ENCODE results near the gene CCDC27. TPM values are rescaled to one million over a fixed set of nuclear protein-coding genes. Genes with fewer than 3 reads are reported as not detected.

The CCDC27 gene
- total and polyA plus RNA-seq, 2 of the 13 experiments (the other 11 are each of a cell fraction or from before 2014, with no cell fraction given), result not detected

GRCh38 chr1:3706651-3707297, 45.5 kb upstream of the CCDC27 start:
- H2AFZ ChIP-seq (ENCODE audit: low read length), result no peak overlapping the region
- intact Hi-C loops (cut with micrococcal nuclease; ENCODE audit: unreplicated experiment) (no loop called here), in situ Hi-C loops (cut with HindIII; ENCODE audit: extremely low pct_ligation_motif_present, low pct_unique_long_range_greater_than_20kb) (no loop called here)
- H3K4me2 ChIP-seq (ENCODE audit: low read depth, low read length), result no peak overlapping the region
- no peaks in the 10 kb centered on the region for H3K9me3 ChIP-seq (ENCODE audit: low read length)
- CTCF ChIA-PET (ENCODE audit: low intra/inter-chr PET ratio, low total read pairs), result no interaction called here
- H3K4me3 ChIP-seq (replicated peaks in 1 of 3; ENCODE audit: insufficient read depth in 1 of 3, low read depth in 2 of 3, low read length in 3 of 3), result no peak overlapping the region
- no TSS peak for BruUV-seq (replicated peaks)
- H3K9ac ChIP-seq (ENCODE audit: insufficient read depth, low read depth, low read length), result no peak overlapping the region
- H3K79me2 ChIP-seq (ENCODE audit: insufficient read depth, low read length), result no peaks in the 10 kb centered on the region
- FAIRE-seq (no peak), ATAC-seq (no peak), DNase-seq (ENCODE audit: low spot score) (no peak)
- no peaks in the 10 kb centered on the region for H4K20me1 ChIP-seq (ENCODE audit: insufficient read depth, low read length)
- no peaks in the 10 kb centered on the region for H3K36me3 ChIP-seq (replicated peaks in 1 of 2; ENCODE audit: control insufficient read depth in 1 of 2, insufficient read depth in 2 of 2, low read length in 2 of 2)
- no peak overlapping the region for H3K27ac ChIP-seq (ENCODE audit: extremely low read length, insufficient read depth, low read length)
- 95% methylated on average over 8 of the region's 26 CpGs for WGBS (ENCODE audit: low lambda C conversion rate)
- no peaks in the 10 kb centered on the region for H3K4me1 ChIP-seq (ENCODE audit: insufficient read depth, low read length)
- POLR2A ChIA-PET, result no interaction called here
- no peaks in the 10 kb centered on the region for H3K27me3 ChIP-seq (ENCODE audit: control insufficient read depth in 1 of 2, insufficient read depth in 2 of 2, low read length in 2 of 2)
- TF ChIP-seq, protein P1, sequence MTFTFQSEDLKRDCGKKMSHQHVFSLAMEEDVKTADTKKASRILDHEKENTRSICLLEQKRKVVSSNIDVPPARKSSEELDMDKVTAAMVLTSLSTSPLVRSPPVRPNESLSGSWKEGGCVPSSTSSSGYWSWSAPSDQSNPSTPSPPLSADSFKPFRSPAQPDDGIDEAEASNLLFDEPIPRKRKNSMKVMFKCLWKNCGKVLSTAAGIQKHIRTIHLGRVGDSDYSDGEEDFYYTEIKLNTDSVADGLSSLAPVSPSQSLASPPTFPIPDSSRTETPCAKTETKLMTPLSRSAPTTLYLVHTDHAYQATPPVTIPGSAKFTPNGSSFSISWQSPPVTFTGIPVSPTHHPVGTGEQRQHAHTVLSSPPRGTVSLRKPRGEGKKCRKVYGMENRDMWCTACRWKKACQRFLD (CRISPR knock-in tag; IDR thresholded peaks at IDR 0.05; ENCODE audit: borderline replicate concordance), result no peak
- TF ChIP-seq HDAC2 (CRISPR knock-in tag; IDR thresholded peaks at IDR 0.05), result no peak
- TF ChIP-seq ATF1 (CRISPR knock-in tag; IDR thresholded peaks at IDR 0.05), result no peak
- no peak for TF ChIP-seq KAT2B (IDR thresholded peaks at IDR 0.05; ENCODE audit: borderline replicate concordance, low read depth, low read length)
- no peak for TF ChIP-seq ZNF160 (CRISPR knock-in tag; IDR thresholded peaks at IDR 0.05)
- no peak for TF ChIP-seq ZNF761 (CRISPR knock-in tag; conservative IDR thresholded peaks at IDR 0.05)
- TF ChIP-seq ZNF331 (CRISPR knock-in tag; IDR thresholded peaks at IDR 0.05), result no peak
- no peak for TF ChIP-seq EP300 (IDR thresholded peaks at IDR 0.05; ENCODE audit: low read depth in 2 of 2, low read length in 2 of 2)
- TF ChIP-seq EP300 (CRISPR knock-in tag; IDR thresholded peaks at IDR 0.05; ENCODE audit: borderline replicate concordance), result no peak
- no peak for TF ChIP-seq ZBTB7A (CRISPR knock-in tag; IDR thresholded peaks at IDR 0.05)
- TF ChIP-seq, protein P2, sequence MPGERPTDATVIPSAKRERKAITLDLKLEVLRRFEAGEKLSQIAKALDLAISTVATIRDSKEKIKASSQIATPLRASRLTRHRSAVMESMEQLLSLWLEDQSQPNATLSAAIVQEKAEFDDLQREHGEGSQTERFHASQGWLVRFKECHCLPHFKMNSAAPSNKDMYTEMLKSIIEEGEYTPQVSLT (CRISPR knock-in tag; IDR thresholded peaks at IDR 0.05; ENCODE audit: borderline replicate concordance, low read depth), result no peak
- TF ChIP-seq ZUFSP (CRISPR knock-in tag; IDR thresholded peaks at IDR 0.05; ENCODE audit: borderline replicate concordance), result no peak
- no peak for TF ChIP-seq PTBP1 (IDR thresholded peaks at IDR 0.05; ENCODE audit: low read depth, low read length, poor library complexity, severe bottlenecking)
- no peak for TF ChIP-seq SP5 (CRISPR knock-in tag; IDR thresholded peaks at IDR 0.05; ENCODE audit: borderline replicate concordance, low read depth)
- no peak for TF ChIP-seq ZNF12 (CRISPR knock-in tag; IDR thresholded peaks at IDR 0.05)
- no peak for TF ChIP-seq CENPT (CRISPR knock-in tag; IDR thresholded peaks at IDR 0.05; ENCODE audit: low read depth)
- TF ChIP-seq BRF2 (CRISPR knock-in tag; IDR thresholded peaks at IDR 0.05), result no peak
- TF ChIP-seq FUBP1 (CRISPR knock-in tag; IDR thresholded peaks at IDR 0.05; ENCODE audit: borderline replicate concordance), result no peak
- TF ChIP-seq SMYD3 (CRISPR knock-in tag; IDR thresholded peaks at IDR 0.05), result no peak
